Trophoblast cell (in vitro differentiated cells and primary cell): Measurements from ENCODE around the gene SPRYD3.

ENCODE experiments used
- DNase-seq, 2 donors: peaks; one replicate each; pipeline ENCODE4 v3.0.0-alpha.2; 2016
- H2AFZ ChIP-seq: 2 replicates; pipeline ENCODE4 v1.6.1; 2013; ENCODE audit warnings: low read length, moderate library complexity, mild to moderate bottlenecking; ENCODE audit not compliant: insufficient read depth, poor library complexity
- H2AK5ac ChIP-seq: 2 replicates; pipeline ENCODE4 v1.6.1; 2013; ENCODE audit warnings: mild to moderate bottlenecking, low read length
- H2BK120ac ChIP-seq: 2 replicates; pipeline ENCODE4 v1.6.1; 2013; ENCODE audit warnings: low read length, mild to moderate bottlenecking, moderate library complexity; ENCODE audit not compliant: insufficient read depth, poor library complexity
- H2BK12ac ChIP-seq: 2 replicates; pipeline ENCODE4 v1.6.1; 2013; ENCODE audit warnings: mild to moderate bottlenecking, low read length, moderate library complexity
- H2BK5ac ChIP-seq: 2 replicates; pipeline ENCODE4 v1.6.1; 2013; ENCODE audit warnings: low read length, low read depth, moderate library complexity, mild to moderate bottlenecking; ENCODE audit not compliant: poor library complexity
- H3K14ac ChIP-seq: 2 replicates; pipeline ENCODE4 v1.6.1; 2013; ENCODE audit warnings: mild to moderate bottlenecking, low read length
- H3K18ac ChIP-seq: 2 replicates; pipeline ENCODE4 v1.6.1; 2013; ENCODE audit warnings: mild to moderate bottlenecking, low read length
- H3K23ac ChIP-seq: 2 replicates; pipeline ENCODE4 v1.6.1; 2013; ENCODE audit warnings: low read length
- H3K27ac ChIP-seq: 2 replicates; pipeline ENCODE4 v1.5.1; 2013; ENCODE audit warnings: low read depth, mild to moderate bottlenecking, inconsistent platforms, low read length, moderate library complexity
- H3K27me3 ChIP-seq: 2 replicates; pipeline ENCODE4 v1.6.1; 2013; ENCODE audit warnings: inconsistent platforms, mild to moderate bottlenecking, low read length, moderate library complexity; ENCODE audit not compliant: insufficient read depth
- H3K36me3 ChIP-seq, 2 experiments: 1 replicate in 1 of 2; 2 replicates in 1 of 2; pipeline ENCODE4 v1.6.1; 2013; ENCODE audit warnings: low read length in 2 of 2, mild to moderate bottlenecking in 2 of 2, moderate library complexity in 1 of 2; ENCODE audit not compliant: insufficient read depth in 2 of 2, control insufficient read depth in 1 of 2
- H3K4ac ChIP-seq: 2 replicates; pipeline ENCODE4 v1.6.1; 2013; ENCODE audit warnings: low read depth, mild to moderate bottlenecking, low read length, moderate library complexity
- H3K4me1 ChIP-seq, 2 experiments: 1 replicate in 1 of 2; 2 replicates in 1 of 2; pipeline ENCODE4 v1.6.1; 2013; ENCODE audit warnings: low read length in 2 of 2, mild to moderate bottlenecking in 2 of 2, moderate library complexity in 1 of 2; ENCODE audit not compliant: insufficient read depth in 2 of 2, control insufficient read depth in 1 of 2
- H3K4me2 ChIP-seq: 2 replicates; pipeline ENCODE4 v1.6.1; 2013; ENCODE audit warnings: inconsistent platforms, mild to moderate bottlenecking, low read length, moderate library complexity
- H3K4me3 ChIP-seq: 2 replicates; pipeline ENCODE4 v1.5.1; 2013; ENCODE audit warnings: mild to moderate bottlenecking, low read depth, low read length, inconsistent platforms
- H3K79me1 ChIP-seq: one replicate; pipeline ENCODE4 v1.6.1; 2013; ENCODE audit warnings: low read length
- H3K79me2 ChIP-seq: 2 replicates; pipeline ENCODE4 v1.6.1; 2013; ENCODE audit warnings: low read length, mild to moderate bottlenecking; ENCODE audit not compliant: control insufficient read depth, insufficient read depth, poor library complexity
- H3K9ac ChIP-seq: 2 replicates; pipeline ENCODE4 v1.6.1; 2013; ENCODE audit warnings: mild to moderate bottlenecking, low read length
- H3K9me3 ChIP-seq: 2 replicates; pipeline ENCODE4 v1.6.1; 2013; ENCODE audit warnings: low read depth, mild to moderate bottlenecking, control low read depth, inconsistent platforms, low read length; ENCODE audit not compliant: insufficient read depth
- H4K12ac ChIP-seq: 2 replicates; pipeline ENCODE4 v1.6.1; 2013; ENCODE audit warnings: low read depth, mild to moderate bottlenecking, low read length, moderate library complexity
- H4K8ac ChIP-seq: 2 replicates; pipeline ENCODE4 v1.6.1; 2013; ENCODE audit warnings: low read depth, mild to moderate bottlenecking, low read length, moderate library complexity
- H4K91ac ChIP-seq: one replicate; pipeline ENCODE4 v1.6.1; 2013; ENCODE audit warnings: low read depth, mild to moderate bottlenecking, low read length, moderate library complexity
- WGBS: extraction: QIAGEN DNeasy Blood & Tissue Kit; methylation state at CpG from one replicate; pipeline ENCODE4 v1.1.7; 2013; ENCODE audit warnings: missing lambda C conversion rate; ENCODE audit not compliant: insufficient read length, insufficient coverage; ENCODE audit errors: extremely low coverage; 5-methylcytosine and 5-hydroxymethylcytosine counted together

The SPRYD3 gene

GRCh38 chr12:53122961-53123468, 43.8 kb upstream of the SPRYD3 start:
- Histone ChIP-seq H3K79me2 (no peaks in the 10 kb centered on the region), H3K14ac (no peak overlapping the region), H3K4me3 (no peak overlapping the region), H3K27me3 (no peaks in the 10 kb centered on the region), H3K4ac (no peak overlapping the region), H2AK5ac (no peak overlapping the region), H2AFZ (no peak overlapping the region), H2BK12ac (no peak overlapping the region), H3K27ac (no peak overlapping the region), H3K79me1 (no peaks in the 10 kb centered on the region), H4K12ac (no peak overlapping the region), H3K23ac (no peak overlapping the region), H3K9me3 (peaks cover 3% of the 10 kb centered on the region), H4K8ac (no peak overlapping the region), H2BK120ac (no peak overlapping the region), H2BK5ac (no peak overlapping the region), H3K9ac (no peak overlapping the region), H4K91ac (no peak overlapping the region), H3K4me2 (no peak overlapping the region), H3K36me3 (no peaks in the 10 kb centered on the region), H3K18ac (no peak overlapping the region), H3K4me1 (no peaks in the 10 kb centered on the region)
- DNase-seq = no peak
- WGBS = no CpG with 5 or more reads among the region's 10 CpGs

- H3K4me3 ChIP-seq = no peak overlapping the region
- H3K18ac ChIP-seq = no peak overlapping the region
- H3K4me2 ChIP-seq = no peak overlapping the region
- H3K27ac ChIP-seq = no peak overlapping the region
- no peaks in the 10 kb centered on the region for H3K36me3 ChIP-seq
- DNase-seq = no peak
- H2BK120ac ChIP-seq = no peak overlapping the region
- no peak overlapping the region for H3K4ac ChIP-seq
- H3K27me3 ChIP-seq = no peaks in the 10 kb centered on the region
- no peak overlapping the region for H4K8ac ChIP-seq
- no peak overlapping the region for H4K12ac ChIP-seq
- H3K79me2 ChIP-seq = no peaks in the 10 kb centered on the region
- H2AFZ ChIP-seq = no peak overlapping the region
- H3K4me1 ChIP-seq = no peaks in the 10 kb centered on the region
- no peak overlapping the region for H3K23ac ChIP-seq
- no CpG with 5 or more reads among the region's 12 CpGs for WGBS
- H2BK5ac ChIP-seq = no peak overlapping the region
- H3K9me3 ChIP-seq = peaks cover 3% of the 10 kb centered on the region
- no peak overlapping the region for H3K14ac ChIP-seq
- H4K91ac ChIP-seq = no peak overlapping the region
- no peak overlapping the region for H3K9ac ChIP-seq
- no peak overlapping the region for H2BK12ac ChIP-seq
- no peak overlapping the region for H2AK5ac ChIP-seq
- H3K79me1 ChIP-seq = no peaks in the 10 kb centered on the region
These were observed 41.7 kb upstream of the SPRYD3 start for GRCh38 chr12:53120685-53121525.

- no peak overlapping the region for H3K27ac ChIP-seq
- no peak overlapping the region for H3K4me2 ChIP-seq
- no peak overlapping the region for H3K23ac ChIP-seq
- H3K9me3 ChIP-seq = peaks cover 3% of the 10 kb centered on the region
- H4K91ac ChIP-seq = no peak overlapping the region
- H3K9ac ChIP-seq = no peak overlapping the region
- H3K4me3 ChIP-seq = no peak overlapping the region
- H2BK5ac ChIP-seq = no peak overlapping the region
- DNase-seq = no peak
- no CpG with 5 or more reads among the region's 8 CpGs for WGBS
- no peaks in the 10 kb centered on the region for H3K36me3 ChIP-seq
- no peak overlapping the region for H2BK12ac ChIP-seq
- no peak overlapping the region for H3K4ac ChIP-seq
- no peaks in the 10 kb centered on the region for H3K4me1 ChIP-seq
- no peaks in the 10 kb centered on the region for H3K79me1 ChIP-seq
- H4K8ac ChIP-seq = no peak overlapping the region
- no peak overlapping the region for H2AFZ ChIP-seq
- H4K12ac ChIP-seq = no peak overlapping the region
- no peaks in the 10 kb centered on the region for H3K79me2 ChIP-seq
- H2AK5ac ChIP-seq = no peak overlapping the region
- H2BK120ac ChIP-seq = no peak overlapping the region
- H3K27me3 ChIP-seq = no peaks in the 10 kb centered on the region
- H3K18ac ChIP-seq = no peak overlapping the region
- no peak overlapping the region for H3K14ac ChIP-seq
These were observed 39.6 kb upstream of the SPRYD3 start for GRCh38 chr12:53118751-53119300.

GRCh38 chr12:53115891-53116648, 36.9 kb upstream of the SPRYD3 start:
- no peaks in the 10 kb centered on the region for H3K79me1 ChIP-seq
- H3K36me3 ChIP-seq = no peaks in the 10 kb centered on the region
- H3K27me3 ChIP-seq = no peaks in the 10 kb centered on the region
- no peak overlapping the region for H2AK5ac ChIP-seq
- H4K8ac ChIP-seq = no peak overlapping the region
- no peak overlapping the region for H2AFZ ChIP-seq
- no peak overlapping the region for H3K4ac ChIP-seq
- H3K23ac ChIP-seq = no peak overlapping the region
- H3K9me3 ChIP-seq = no peaks in the 10 kb centered on the region
- H2BK5ac ChIP-seq = no peak overlapping the region
- no peak overlapping the region for H3K9ac ChIP-seq
- DNase-seq = no peak
- H3K4me3 ChIP-seq = no peak overlapping the region
- H4K12ac ChIP-seq = no peak overlapping the region
- H2BK120ac ChIP-seq = no peak overlapping the region
- no peak overlapping the region for H3K14ac ChIP-seq
- H3K4me2 ChIP-seq = no peak overlapping the region
- no peaks in the 10 kb centered on the region for H3K4me1 ChIP-seq
- no peak overlapping the region for H3K18ac ChIP-seq
- H3K79me2 ChIP-seq = no peaks in the 10 kb centered on the region
- no CpG with 5 or more reads among the region's 8 CpGs for WGBS
- no peak overlapping the region for H3K27ac ChIP-seq
- H2BK12ac ChIP-seq = no peak overlapping the region
- H4K91ac ChIP-seq = no peak overlapping the region
